Stimulated activated CD4-positive, alpha-beta T cell treated with anti-CD3 and anti-CD28 coated beads, Interleukin-2, amount 100 ng/mL, for 24 hours (primary cell): ENCODE results near the gene GMDS.
"Not testable (repeated sequence)": the region's sequence is repeated elsewhere in the genome, so short reads cannot be mapped to it uniquely, and the experiment has no call there.

Experiments used
- DNase-seq, 2 donors: peaks; one replicate each; pipeline ENCODE4 v3.0.0-alpha.2; 2020

The GMDS gene

GRCh38 chr6:1697688-1698351 lies 547.6 kb downstream of the GMDS start:
- no peak for DNase-seq

GRCh38 chr6:1696463-1696850 lies 548.9 kb downstream of the GMDS start:
- DNase-seq = no peak

- DNase-seq = no peak
These were observed 549.6 kb downstream of the GMDS start for GRCh38 chr6:1695546-1696462.

- DNase-seq = not testable (repeated sequence)
These were observed 553.6 kb downstream of the GMDS start for GRCh38 chr6:1691828-1692227.

- DNase-seq = not testable (repeated sequence)
These were observed 554.7 kb downstream of the GMDS start for GRCh38 chr6:1690656-1691055.

- DNase-seq = no peak
These were observed 556.3 kb downstream of the GMDS start for GRCh38 chr6:1689141-1689540.

GRCh38 chr6:1688396-1688795 lies 557.0 kb downstream of the GMDS start:
- DNase-seq = no peak

- no peak for DNase-seq
These were observed 558.0 kb downstream of the GMDS start for GRCh38 chr6:1687402-1687801.

- DNase-seq = no peak
These were observed 559.0 kb downstream of the GMDS start for GRCh38 chr6:1686117-1687098.

- no peak for DNase-seq
These were observed 565.7 kb downstream of the GMDS start for GRCh38 chr6:1679688-1680068.

- no peak for DNase-seq
These were observed 566.2 kb downstream of the GMDS start for GRCh38 chr6:1679031-1679687.

- DNase-seq = no peak
These were observed 567.2 kb downstream of the GMDS start for GRCh38 chr6:1678201-1678600.

- no peak for DNase-seq
These were observed 573.0 kb downstream of the GMDS start for GRCh38 chr6:1672379-1672778.

- no peak for DNase-seq
These were observed 574.5 kb downstream of the GMDS start for GRCh38 chr6:1670711-1671462.

GRCh38 chr6:1669996-1670395 lies 575.4 kb downstream of the GMDS start:
- DNase-seq = no peak

GRCh38 chr6:1668456-1668855 lies 576.9 kb downstream of the GMDS start:
- DNase-seq = not testable (repeated sequence)

- no peak for DNase-seq
These were observed 577.6 kb downstream of the GMDS start for GRCh38 chr6:1667805-1668175.

- no peak for DNase-seq
These were observed 578.2 kb downstream of the GMDS start for GRCh38 chr6:1667012-1667804.

GRCh38 chr6:1665214-1665613 lies 580.2 kb downstream of the GMDS start:
- DNase-seq = no peak

GRCh38 chr6:1664329-1664728 lies 581.1 kb downstream of the GMDS start:
- no peak for DNase-seq

GRCh38 chr6:1663511-1663910 lies 581.9 kb downstream of the GMDS start:
- no peak for DNase-seq
